ENCODE data around the gene ADGRV1.
"Not testable (repeated sequence)": the region's sequence is repeated elsewhere in the genome, so short reads cannot be mapped to it uniquely, and the experiment has no call there.

ADGRV1 gene

GRCh38 chr5:90553711-90554110 is 4.9 kb upstream of the ADGRV1 start:
- no peak for DNase-seq

- DNase-seq = no peak
These were observed 4.1 kb upstream of the ADGRV1 start for GRCh38 chr5:90554358-90555006.

- DNase-seq = no peak
These were observed 2.9 kb upstream of the ADGRV1 start for GRCh38 chr5:90555666-90556065.

GRCh38 chr5:90557391-90557790 is 1.2 kb upstream of the ADGRV1 start:
- DNase-seq = no peak

GRCh38 chr5:90557871-90558270 is 726 bp upstream of the ADGRV1 start:
- no peak for DNase-seq

GRCh38 chr5:90560771-90561170 is 2.2 kb downstream of the ADGRV1 start:
- no peak for DNase-seq

- DNase-seq = no peak
These were observed 3.2 kb downstream of the ADGRV1 start for GRCh38 chr5:90561766-90562165.

- no peak for DNase-seq
These were observed 3.7 kb downstream of the ADGRV1 start for GRCh38 chr5:90562341-90562740.

- DNase-seq = no peak
These were observed 4.5 kb downstream of the ADGRV1 start for GRCh38 chr5:90563108-90563507.

GRCh38 chr5:90565491-90565890 is 6.9 kb downstream of the ADGRV1 start:
- no peak for DNase-seq

- no peak for DNase-seq
These were observed 10.5 kb downstream of the ADGRV1 start for GRCh38 chr5:90569084-90569483.

- no peak for DNase-seq
These were observed 11.4 kb downstream of the ADGRV1 start for GRCh38 chr5:90570034-90570433.

GRCh38 chr5:90571147-90571773 is 12.7 kb downstream of the ADGRV1 start:
- DNase-seq = no peak

GRCh38 chr5:90575712-90576111 is 17.1 kb downstream of the ADGRV1 start:
- no peak for DNase-seq

- DNase-seq = not testable (repeated sequence)
These were observed 18.0 kb downstream of the ADGRV1 start for GRCh38 chr5:90576566-90576965.

GRCh38 chr5:90579905-90580304 is 21.3 kb downstream of the ADGRV1 start:
- not testable (repeated sequence) for DNase-seq

GRCh38 chr5:90581956-90582355 is 23.4 kb downstream of the ADGRV1 start:
- no peak for DNase-seq

GRCh38 chr5:90585337-90585986 is 26.9 kb downstream of the ADGRV1 start:
- DNase-seq = no peak

- no peak for DNase-seq
These were observed 27.9 kb downstream of the ADGRV1 start for GRCh38 chr5:90586469-90586868.

- no peak for DNase-seq
These were observed 31.6 kb downstream of the ADGRV1 start for GRCh38 chr5:90590170-90590569.

- not testable (repeated sequence) for DNase-seq
These were observed 34.5 kb downstream of the ADGRV1 start for GRCh38 chr5:90593083-90593482.

- DNase-seq = not testable (repeated sequence)
These were observed 37.2 kb downstream of the ADGRV1 start for GRCh38 chr5:90595766-90596165.

GRCh38 chr5:90598293-90598692 is 39.7 kb downstream of the ADGRV1 start:
- DNase-seq = no peak

- DNase-seq = not testable (repeated sequence)
These were observed 41.7 kb downstream of the ADGRV1 start for GRCh38 chr5:90600307-90600706.

Measured in activated CD4-positive, alpha-beta T cell treated with anti-CD3 and anti-CD28 coated beads, Interleukin-2, Interleukin-6, amounts not matched to agents 100 ng/mL and 50 ng/mL, durations not matched to agents 16 hours and 8 hours (primary cell).